BJ (cell line): Measurements from ENCODE around the gene RNF121. TPM values are rescaled to one million over a fixed set of nuclear protein-coding genes. Genes with fewer than 3 reads are reported as not detected.

Source experiments
- CTCF ChIA-PET: fragments of 350-600 bp; formaldehyde crosslinking; extraction: SDS; loops from one replicate; lab custom pipeline; 2021; ENCODE audit warnings: antibody characterized with exemption, inconsistent platforms; lab: Yijun Ruan, JAX
- POLR2A ChIA-PET: fragments of 300-600 bp; sonication (Branson Sonifier 250); formaldehyde crosslinking; extraction: SDS; loops from one replicate; lab custom pipeline; 2021; ENCODE audit warnings: antibody characterized with exemption; lab: Charles Lee
- DNase-seq: peaks from one replicate; pipeline ENCODE4 v3.0.0-alpha.2; 2011; ENCODE audit warnings: low read depth
- H3K27me3 ChIP-seq: 2 replicates; pipeline ENCODE4 v1.6.0; 2011; ENCODE audit warnings: low read length; ENCODE audit not compliant: control insufficient read depth, insufficient read depth
- H3K36me3 ChIP-seq: 2 replicates; pipeline ENCODE4 v1.5.1; 2011; ENCODE audit warnings: low read length; ENCODE audit not compliant: control insufficient read depth, insufficient read depth
- H3K4me3 ChIP-seq: 2 replicates; pipeline ENCODE4 v1.5.1; 2011; ENCODE audit warnings: low read depth, mild to moderate bottlenecking, control low read depth, low read length
- CTCF ChIP-seq: IDR thresholded peaks from 2 replicates; pipeline ENCODE4 v1.5.1; 2011; ENCODE audit warnings: low read depth, mild to moderate bottlenecking, control low read depth, inconsistent platforms, low read length, moderate library complexity; ENCODE audit not compliant: insufficient read depth
- polyA plus RNA-seq: library from polyadenylated mRNA; depleted of rRNA; stranded (reverse); fragments of >200 nt; gene quantifications from 2 replicates; pipeline ENCODE4 v1.2.3, GENCODE V29; 2011

RNF121 gene
- polyA plus RNA-seq, 1 experiment, result 77.3 TPM

- ChIA-PET POLR2A (no interaction called here), CTCF (interaction anchor here (0.5 to 3.1 kb wide), 6 partner anchors 12 to 428 kb away, joined by 3 to 19 read pairs (median 3); no protein-coding TSS in a partner anchor)
- no peak for TF ChIP-seq CTCF
- H3K4me3 ChIP-seq, result no peak overlapping the region
- DNase-seq, result no peak
- H3K36me3 ChIP-seq, result peaks cover 59% of the 10 kb centered on the region
- no peaks in the 10 kb centered on the region for H3K27me3 ChIP-seq
These were observed 74.3 kb downstream of the RNF121 start for GRCh38 chr11:72002841-72003775.

DNA sequence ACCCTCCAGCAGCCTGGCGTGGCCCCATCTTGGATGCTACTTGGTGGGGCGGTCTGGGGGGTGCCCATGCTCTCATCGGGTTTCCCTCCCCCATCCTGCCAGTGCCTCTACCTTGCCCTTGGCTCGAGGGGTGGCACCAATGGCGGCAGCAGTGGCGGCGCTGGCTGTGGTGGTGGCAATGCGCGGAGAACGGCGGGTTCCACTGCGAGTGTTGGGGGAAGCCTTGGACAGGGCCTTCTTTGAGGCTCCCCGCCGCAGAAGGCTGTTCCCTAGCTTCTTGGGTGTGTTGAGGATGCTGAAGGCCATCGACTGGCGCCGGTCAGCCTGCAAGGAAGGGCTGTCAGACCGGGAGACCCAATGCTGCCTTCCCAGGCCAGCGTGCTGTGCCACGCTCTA lies 74.9 kb downstream of the RNF121 start:
- DNase-seq, result no peak
- H3K27me3 ChIP-seq, result no peaks in the 10 kb centered on the region
- POLR2A ChIA-PET, result no interaction called here
- peaks cover 63% of the 10 kb centered on the region for H3K36me3 ChIP-seq
- no peak overlapping the region for H3K4me3 ChIP-seq
- no peak for TF ChIP-seq CTCF
- CTCF ChIA-PET, result interaction anchor here (0.5 to 3.1 kb wide), 6 partner anchors 12 to 179 kb away, joined by 3 to 19 read pairs (median 4); no protein-coding TSS in a partner anchor

DNA sequence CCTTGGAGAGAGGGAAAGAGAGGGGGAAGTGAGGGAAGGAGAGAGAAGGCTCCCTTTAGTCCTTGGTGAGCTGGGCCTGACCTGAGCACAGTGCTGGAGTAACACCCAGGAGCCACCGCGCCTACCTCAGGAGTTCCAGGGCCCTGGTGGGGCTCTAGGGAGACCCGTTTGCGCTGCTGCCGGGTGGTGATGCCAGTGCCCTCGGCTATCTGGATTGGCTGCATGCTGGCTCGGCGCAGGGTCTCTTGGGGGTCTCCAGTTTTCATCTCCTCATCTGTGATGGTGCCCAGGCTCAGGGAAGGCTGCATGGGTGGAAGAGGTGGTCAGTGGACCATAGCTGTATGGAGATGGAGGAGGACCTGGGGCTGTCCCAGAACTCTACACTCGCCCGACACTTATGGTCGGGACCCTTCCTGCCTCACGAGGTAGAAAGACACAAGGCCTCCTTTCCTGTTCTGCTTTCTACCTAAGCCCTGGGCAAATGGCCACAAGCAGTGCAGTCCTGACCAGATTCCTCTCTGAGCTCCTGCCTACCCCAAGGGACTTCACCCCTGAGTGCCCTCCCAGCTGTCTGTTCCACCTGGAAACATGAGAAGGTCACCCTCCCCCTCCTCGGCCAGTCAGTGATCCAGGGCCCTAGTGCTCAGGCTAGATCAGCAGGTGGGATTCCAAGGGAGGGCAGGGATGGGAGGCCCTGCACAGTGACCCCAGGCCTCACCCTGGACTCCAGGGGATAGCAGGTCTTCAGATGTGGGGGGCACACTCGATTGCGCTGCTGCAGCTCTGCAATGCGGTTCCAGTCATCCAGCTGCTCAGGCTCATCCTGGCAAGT lies 75.9 kb downstream of the RNF121 start:
- CTCF ChIA-PET, result interaction anchor here (0.6 to 3.1 kb wide), 5 partner anchors 11 to 179 kb away, joined by 3 to 19 read pairs (median 5); no protein-coding TSS in a partner anchor
- no peak overlapping the region for H3K4me3 ChIP-seq
- peaks cover 71% of the 10 kb centered on the region for H3K36me3 ChIP-seq
- no peaks in the 10 kb centered on the region for H3K27me3 ChIP-seq
- DNase-seq, result no peak
- no peak for TF ChIP-seq CTCF
- POLR2A ChIA-PET, result interaction anchor here (0.6 kb wide), 1 partner anchor 74 kb away, joined by 3 read pairs; no protein-coding TSS in a partner anchor

DNA sequence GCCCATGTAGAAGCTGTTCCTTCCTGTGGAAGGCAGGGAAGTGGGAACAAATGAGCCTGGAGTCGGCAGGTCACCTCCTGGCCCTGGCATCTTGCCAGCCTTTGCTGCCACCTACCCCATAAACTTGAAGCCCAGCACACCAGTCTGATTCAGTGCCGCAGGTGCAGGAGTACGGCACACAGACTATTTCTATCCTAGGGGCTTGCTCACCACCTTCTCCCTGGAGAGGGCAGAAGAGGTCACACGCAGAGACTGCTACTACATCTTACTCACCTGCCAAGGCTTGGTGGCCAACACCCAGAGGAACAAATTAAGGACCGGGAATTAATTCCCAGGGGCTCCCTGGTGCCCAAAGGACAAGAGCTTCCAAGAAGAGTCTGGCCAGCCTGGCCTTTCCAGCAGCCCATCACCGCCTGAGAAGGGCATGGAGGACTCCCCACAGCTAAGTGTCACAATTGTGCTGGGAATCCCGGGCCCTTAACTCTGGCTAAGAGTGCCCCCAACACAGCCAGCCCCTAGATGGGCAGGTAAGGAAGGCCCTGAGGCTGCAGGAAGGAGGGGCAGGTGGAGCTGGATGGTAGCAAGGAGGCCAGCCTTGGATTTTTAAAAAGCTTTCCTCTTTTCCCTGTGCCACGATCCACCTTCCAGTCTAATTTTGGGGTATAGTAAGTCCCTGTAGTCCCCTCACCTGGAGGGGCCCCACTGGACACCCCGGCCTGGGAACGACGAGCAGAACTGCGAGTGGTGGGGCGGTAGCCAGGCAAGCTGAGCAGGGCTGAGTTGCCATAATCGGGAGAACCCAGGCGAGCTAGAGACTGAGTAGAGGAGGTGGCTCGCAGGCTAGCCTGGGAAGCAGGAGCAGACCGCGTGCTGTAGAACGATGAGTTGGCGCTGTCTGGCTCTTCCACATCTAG lies 76.8 kb downstream of the RNF121 start:
- ChIA-PET POLR2A (no interaction called here), CTCF (interaction anchor here (0.6 to 3.1 kb wide), 6 partner anchors 10 to 178 kb away, joined by 3 to 19 read pairs (median 4); no protein-coding TSS in a partner anchor)
- TF ChIP-seq CTCF, result no peak
- Histone ChIP-seq H3K4me3 (no peak overlapping the region), H3K27me3 (no peaks in the 10 kb centered on the region), H3K36me3 (peaks cover 77% of the 10 kb centered on the region)
- DNase-seq, result no peak
